HL-60 (cell line): Measurements from ENCODE around the gene DPYSL5.

Experiments used
- DNase-seq, 2 experiments: peaks; one replicate each; pipeline ENCODE4 v3.0.0-alpha.2; 2010 to 2020; ENCODE audit warnings: low read depth in 1 of 2, low spot score in 1 of 2
- H3K27ac ChIP-seq: fragments of 250-450 bp; sonication (Bioruptor Pico); replicated peaks from 2 replicates; pipeline ENCODE4 v1.5.1; 2020; ENCODE audit warnings: mild to moderate bottlenecking, moderate library complexity
- H3K27me3 ChIP-seq: fragments of 250-450 bp; sonication (Bioruptor Pico); 2 replicates; pipeline ENCODE4 v1.5.1; 2021; ENCODE audit warnings: mild to moderate bottlenecking, moderate library complexity; ENCODE audit not compliant: insufficient read depth, poor library complexity, severe bottlenecking
- H3K4me3 ChIP-seq: replicated peaks from 2 replicates; pipeline ENCODE4 v1.5.1; 2011; ENCODE audit warnings: mild to moderate bottlenecking, control low read depth, low read length; ENCODE audit not compliant: insufficient read depth
- CTCF ChIP-seq: IDR thresholded peaks from one replicate; pipeline ENCODE4 v1.5.1; 2011; ENCODE audit warnings: low read length, control low read depth, inconsistent platforms; ENCODE audit not compliant: insufficient read depth
- GABPA ChIP-seq: IDR thresholded peaks from 2 replicates; pipeline ENCODE4 v1.6.1; 2012; ENCODE audit warnings: low read depth
- POLR2AphosphoS5 ChIP-seq: IDR thresholded peaks from 2 replicates; pipeline ENCODE4 v1.6.1; 2012; ENCODE audit warnings: low read depth
- REST ChIP-seq: IDR thresholded peaks from 2 replicates; pipeline ENCODE4 v1.6.1; 2012; ENCODE audit warnings: low read depth; ENCODE audit not compliant: insufficient replicate concordance
- SPI1 ChIP-seq: IDR thresholded peaks from 2 replicates; pipeline ENCODE4 v1.6.1; 2012; ENCODE audit warnings: low read depth, mild to moderate bottlenecking, borderline replicate concordance

The DPYSL5 gene

GRCh38 chr2:26941486-26941885, 93.6 kb downstream of the DPYSL5 start:
- H3K27ac ChIP-seq, result no peak overlapping the region
- DNase-seq, result no peak
- H3K4me3 ChIP-seq, result no peak overlapping the region
- no peak for TF ChIP-seq CTCF
- TF ChIP-seq SPI1, result no peak
- TF ChIP-seq GABPA, result no peak
- no peak for TF ChIP-seq REST
- no peak for TF ChIP-seq POLR2AphosphoS5
- peaks cover 3% of the 10 kb centered on the region for H3K27me3 ChIP-seq

GRCh38 chr2:26942543-26943295, 94.8 kb downstream of the DPYSL5 start:
- DNase-seq, result peak; percentile 36 to 62
- TF ChIP-seq CTCF (peak; percentile 71), POLR2AphosphoS5 (no peak)
- Histone ChIP-seq H3K27ac (no peak overlapping the region), H3K27me3 (peaks cover 3% of the 10 kb centered on the region), H3K4me3 (no peak overlapping the region)

- Histone ChIP-seq H3K27ac (no peak overlapping the region), H3K27me3 (peaks cover 3% of the 10 kb centered on the region), H3K4me3 (no peak overlapping the region)
- TF ChIP-seq CTCF (no peak), GABPA (no peak), POLR2AphosphoS5 (no peak)
- no peak for DNase-seq
These were observed 98.2 kb downstream of the DPYSL5 start for GRCh38 chr2:26945991-26946750.

GRCh38 chr2:26946841-26947784, 99.2 kb downstream of the DPYSL5 start:
- Histone ChIP-seq H3K27ac (no peak overlapping the region), H3K27me3 (peaks cover 3% of the 10 kb centered on the region), H3K4me3 (no peak overlapping the region)
- peak in 1 of 2 experiments; percentile 43 for DNase-seq
- TF ChIP-seq POLR2AphosphoS5 (no peak), REST (no peak), SPI1 (no peak), CTCF (no peak), GABPA (no peak)
